ENCODE data around the gene TP53INP2. TPM values are rescaled to one million over a fixed set of nuclear protein-coding genes. Genes with fewer than 3 reads are reported as not detected.

The TP53INP2 gene
- total RNA-seq, 1 donor from 2014 or later, result 4.0 TPM

GRCh38 chr20:34701405-34702085 lies 2.6 kb upstream of the TP53INP2 start:
- Mint-ChIP-seq H3K4me3 (no peak overlapping the region), H3K4me1 (peaks cover 15% of the 10 kb centered on the region), H3K36me3 (ENCODE audit: low read depth) (peaks cover 4% of the 10 kb centered on the region), H3K27me3 (peaks cover 12% of the 10 kb centered on the region), H3K27ac (no peak overlapping the region), H3K9me3 (no peaks in the 10 kb centered on the region)
- intact Hi-C loops (cut with micrococcal nuclease), result loop anchor here (10.0 kb wide), 1 partner anchor 707 kb away; the partner anchor contains the start of gene RALY
- ChIA-PET CTCF (no interaction called here), POLR2A (interaction anchor here (0.6 to 0.7 kb wide), 2 partner anchors 17 to 191 kb away, joined by 4 to 10 read pairs; no protein-coding TSS in a partner anchor)
- ATAC-seq (ENCODE audit: low read depth) (no peak), DNase-seq (no peak)
- no peak for TF ChIP-seq CTCF (IDR thresholded peaks at IDR 0.05)

GRCh38 chr20:34703061-34703423 lies 1.1 kb upstream of the TP53INP2 start:
- ChIA-PET CTCF (interaction anchor here (0.8 to 1.0 kb wide), 2 partner anchors 165 to 187 kb away, joined by 3 to 4 read pairs; partner anchors contain the start of gene DYNLRB1), POLR2A (interaction anchor here (0.6 to 1.5 kb wide), 2 partner anchors 26 to 187 kb away, joined by 3 to 6 read pairs; partner anchors contain the start of genes DYNLRB1 and PIGU)
- H3K27me3 Mint-ChIP-seq, result peaks cover 7% of the 10 kb centered on the region
- peak overlapping the region; percentile 86 for H3K27ac Mint-ChIP-seq
- no peaks in the 10 kb centered on the region for H3K9me3 Mint-ChIP-seq
- no peak for TF ChIP-seq CTCF (IDR thresholded peaks at IDR 0.05)
- intact Hi-C loops (cut with micrococcal nuclease), result loop anchor here (10.0 kb wide), 1 partner anchor 708 kb away; the partner anchor contains the start of gene RALY
- ATAC-seq (ENCODE audit: low read depth) (no peak), DNase-seq (no peak)
- H3K36me3 Mint-ChIP-seq (ENCODE audit: low read depth), result peaks cover 4% of the 10 kb centered on the region
- H3K4me3 Mint-ChIP-seq, result peak overlapping the region; percentile 92
- peaks cover 15% of the 10 kb centered on the region for H3K4me1 Mint-ChIP-seq

- Mint-ChIP-seq H3K27me3 (peaks cover 7% of the 10 kb centered on the region), H3K27ac (peak overlapping the region; percentile 86), H3K4me1 (peaks cover 20% of the 10 kb centered on the region), H3K4me3 (peak overlapping the region; percentile 92), H3K9me3 (no peaks in the 10 kb centered on the region), H3K36me3 (ENCODE audit: low read depth) (peaks cover 4% of the 10 kb centered on the region)
- intact Hi-C loops (cut with micrococcal nuclease), result loop anchor here (1.0 to 10.0 kb wide), 4 partner anchors 26 to 709 kb away; partner anchors contain the start of genes AHCY, PIGU, RALY and TRPC4AP
- peak; percentile 23 for DNase-seq
- POLR2A ChIA-PET, result interaction anchor here (0.5 to 2.0 kb wide), 8 partner anchors 9 to 970 kb away, joined by 3 to 16 read pairs (median 4); partner anchors contain the start of genes DYNLRB1, EIF2S2, MAP1LC3A and PIGU
- CTCF ChIA-PET, result interaction anchor here (0.7 to 1.0 kb wide), 4 partner anchors 66 to 391 kb away, joined by 3 to 4 read pairs (median 3); partner anchors contain the start of gene DYNLRB1
- no peak for TF ChIP-seq CTCF (IDR thresholded peaks at IDR 0.05)
- no peak for ATAC-seq (ENCODE audit: low read depth)
Measured at GRCh38 chr20:34703424-34704176, 544 bp upstream of the TP53INP2 start.

- ATAC-seq (ENCODE audit: low read depth) (no peak), DNase-seq (no peak)
- ChIA-PET POLR2A (interaction anchor here (0.9 to 2.0 kb wide), 3 partner anchors 28 to 573 kb away, joined by 4 to 16 read pairs (median 12); partner anchors contain the start of genes MAP1LC3A, MMP24OS and PIGU), CTCF (interaction anchor here (1.5 kb wide), 1 partner anchor 166 kb away, joined by 6 read pairs; no protein-coding TSS in a partner anchor)
- Mint-ChIP-seq H3K27ac (peak overlapping the region; percentile 85), H3K36me3 (ENCODE audit: low read depth) (peaks cover 4% of the 10 kb centered on the region), H3K9me3 (no peaks in the 10 kb centered on the region), H3K4me1 (peaks cover 21% of the 10 kb centered on the region), H3K27me3 (peaks cover 7% of the 10 kb centered on the region), H3K4me3 (peak overlapping the region; percentile 87)
- TF ChIP-seq CTCF (IDR thresholded peaks at IDR 0.05), result no peak
- intact Hi-C loops (cut with micrococcal nuclease), result loop anchor here (2.0 to 10.0 kb wide), 2 partner anchors 388 to 710 kb away; partner anchors contain the start of genes RALY and TRPC4AP
Measured at GRCh38 chr20:34705008-34705396, 858 bp downstream of the TP53INP2 start.
